Measurements from ENCODE around the gene ENAM. TPM values are rescaled to one million over a fixed set of nuclear protein-coding genes. Genes with fewer than 3 reads are reported as not detected.
"Not testable (repeated sequence)": the region's sequence is repeated elsewhere in the genome, so short reads cannot be mapped to it uniquely, and the experiment has no call there.

Gene ENAM
- total RNA-seq, 1 donor from 2014 or later = 3.5 TPM

DNA sequence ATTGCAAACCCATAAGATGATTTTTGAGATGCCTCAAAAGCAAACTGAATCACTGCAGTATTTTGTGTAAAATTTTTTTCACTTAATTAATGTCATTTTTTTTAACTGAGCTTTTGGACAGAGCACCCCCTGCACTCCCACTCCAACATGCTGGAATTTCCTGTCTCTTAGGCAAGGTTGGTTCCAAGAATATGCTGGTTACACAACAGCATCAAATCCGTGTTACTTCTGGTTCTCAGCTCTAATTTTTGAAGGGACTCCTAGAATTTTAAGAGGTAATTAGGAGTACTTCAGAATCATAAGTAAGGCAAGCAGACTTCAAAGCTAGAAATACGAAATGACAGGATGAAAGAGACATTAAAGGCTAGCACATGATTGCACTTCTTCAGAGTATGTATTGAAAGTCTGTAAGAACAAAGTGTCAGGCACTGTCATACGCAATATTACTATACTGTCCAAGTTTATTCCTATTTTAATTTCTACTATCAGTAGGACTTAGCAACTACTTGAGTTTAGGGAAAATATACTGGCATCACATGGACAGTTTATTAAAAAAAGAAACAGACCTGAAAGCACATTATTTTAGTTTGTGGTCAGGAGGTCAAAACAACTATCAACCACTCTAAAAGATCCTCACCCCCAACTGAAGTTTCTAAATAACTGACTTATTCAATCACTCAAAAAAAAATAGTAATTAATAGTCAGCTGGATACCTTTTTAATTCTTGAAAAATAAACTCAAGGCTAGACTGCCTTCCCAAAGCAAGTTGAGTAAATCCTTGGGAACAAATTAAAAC lies 39.4 kb downstream of the ENAM start:
- intact Hi-C loops (cut with DNase I) = no loop called here
- no peak for ATAC-seq
- DNase-seq (ENCODE audit: missing footprints) = no peak

DNA sequence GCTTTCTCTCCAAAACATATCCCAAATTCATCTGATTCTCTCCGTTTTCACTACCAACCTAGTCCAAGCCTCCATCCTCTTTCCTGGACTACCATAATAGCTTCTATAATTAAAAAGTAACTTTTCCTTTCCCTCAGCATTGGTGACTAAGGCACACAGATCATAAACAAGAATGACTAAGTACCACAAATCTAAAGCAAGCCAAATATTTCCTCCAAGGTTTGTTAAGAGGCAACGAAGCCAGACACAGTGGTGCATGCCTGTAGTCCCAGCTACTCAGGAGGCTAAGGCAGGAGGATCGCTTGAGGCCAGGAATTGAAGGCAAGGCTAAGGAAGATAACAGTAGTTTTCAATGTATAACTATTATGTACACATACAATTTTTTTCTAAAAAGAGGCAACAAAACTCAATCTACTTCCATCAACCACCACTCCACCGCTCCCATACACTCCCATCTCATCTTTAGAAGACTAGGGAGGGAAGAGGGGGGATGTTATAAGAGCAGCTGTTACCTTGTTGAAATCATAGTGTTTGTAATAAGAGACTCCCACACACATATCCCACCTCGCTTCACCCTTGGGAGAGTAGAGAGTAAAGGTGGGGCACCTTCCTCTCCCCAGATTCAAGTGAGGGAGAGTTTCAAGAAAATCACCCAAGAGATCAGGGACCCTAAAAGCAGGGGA lies 41.9 kb downstream of the ENAM start:
- DNase-seq (ENCODE audit: missing footprints) (no peak), ATAC-seq (no peak)
- intact Hi-C loops (cut with DNase I) = no loop called here

DNA sequence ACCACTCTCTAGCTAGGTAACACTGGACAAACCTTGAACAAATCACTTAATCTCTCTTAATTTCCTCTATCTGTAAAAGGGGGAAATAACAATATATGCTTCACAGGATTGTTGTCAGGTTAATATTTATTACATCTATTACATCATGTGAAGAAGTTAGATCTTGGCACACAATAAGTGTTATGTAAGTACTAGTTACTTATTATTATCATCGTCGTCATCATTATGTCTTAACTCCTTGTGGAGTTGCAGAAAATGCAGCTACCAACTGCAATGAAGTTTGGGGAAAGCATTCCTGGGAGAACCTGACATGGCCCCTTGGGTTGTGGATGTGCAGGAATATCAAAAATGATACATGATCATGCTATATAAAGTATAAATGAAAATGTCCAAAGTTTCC lies 42.5 kb downstream of the ENAM start:
- ATAC-seq = no peak
- no peak for DNase-seq (ENCODE audit: missing footprints)
- intact Hi-C loops (cut with DNase I) = no loop called here

DNA sequence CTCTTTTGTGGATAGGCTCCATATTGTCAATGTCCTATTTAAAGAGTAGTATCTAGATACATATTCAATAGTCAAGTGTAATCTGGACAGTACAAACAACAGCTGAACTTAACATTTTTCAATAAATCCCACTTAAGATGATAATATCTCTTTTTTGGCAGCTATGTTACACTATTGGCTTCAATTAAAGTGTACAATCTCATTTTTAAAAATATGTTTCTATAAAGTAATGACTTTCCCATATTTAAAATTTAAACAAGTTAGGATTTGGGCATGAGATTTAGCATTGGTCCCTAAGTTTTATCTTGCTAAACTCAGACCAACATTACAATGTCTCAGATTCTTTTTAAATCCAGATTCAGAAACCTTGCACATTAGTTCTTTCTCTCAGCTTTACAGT lies 45.6 kb downstream of the ENAM start:
- no peak for DNase-seq (ENCODE audit: missing footprints)
- no peak for ATAC-seq
- intact Hi-C loops (cut with DNase I) = no loop called here

DNA sequence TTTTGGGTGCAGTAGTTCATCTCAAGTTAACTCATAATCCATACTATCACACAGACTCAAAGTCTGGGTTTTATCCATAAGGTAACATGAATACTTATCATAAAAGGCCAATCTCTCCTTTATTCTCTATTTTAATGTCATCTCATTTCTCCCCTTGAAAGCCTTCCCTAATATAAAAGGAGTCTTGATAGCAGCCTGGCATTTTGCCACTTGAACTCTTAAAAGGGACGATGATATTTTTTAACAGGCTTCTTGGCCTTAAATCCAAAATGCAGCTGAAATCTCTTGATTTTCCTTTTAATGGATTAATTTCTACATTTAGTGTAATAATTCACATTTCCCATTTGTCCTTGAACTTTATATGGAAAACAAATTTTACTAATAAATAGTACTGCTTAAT lies 46.2 kb downstream of the ENAM start:
- ATAC-seq = no peak
- intact Hi-C loops (cut with DNase I) = no loop called here
- DNase-seq (ENCODE audit: missing footprints) = no peak

DNA sequence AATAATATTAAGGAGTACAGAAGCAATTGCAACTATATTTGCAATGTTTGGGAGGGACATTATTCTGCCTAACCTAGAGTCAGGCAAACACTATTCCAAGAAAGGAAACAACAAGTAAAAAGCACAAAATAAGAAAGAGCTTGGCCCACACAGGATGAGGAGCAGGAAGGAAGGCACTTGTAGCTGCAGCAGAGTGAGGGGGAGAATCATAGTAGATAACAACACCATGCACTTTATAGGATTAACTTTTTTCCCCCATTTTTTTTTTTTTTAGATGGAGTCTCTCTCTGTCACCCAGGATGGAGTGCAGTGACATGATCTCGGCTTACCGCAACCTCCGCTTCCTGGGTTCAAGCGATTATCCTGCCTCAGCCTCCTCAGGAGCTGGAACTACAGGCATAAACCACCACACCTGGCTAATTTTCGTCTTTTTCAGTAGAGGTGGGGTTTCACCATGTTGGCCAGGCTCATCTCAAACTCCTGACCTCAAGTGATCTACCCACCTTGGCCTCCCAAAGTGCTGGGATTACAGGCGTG lies 48.1 kb downstream of the ENAM start:
- DNase-seq (ENCODE audit: missing footprints) (no peak), ATAC-seq (no peak)
- intact Hi-C loops (cut with DNase I) = no loop called here

DNA sequence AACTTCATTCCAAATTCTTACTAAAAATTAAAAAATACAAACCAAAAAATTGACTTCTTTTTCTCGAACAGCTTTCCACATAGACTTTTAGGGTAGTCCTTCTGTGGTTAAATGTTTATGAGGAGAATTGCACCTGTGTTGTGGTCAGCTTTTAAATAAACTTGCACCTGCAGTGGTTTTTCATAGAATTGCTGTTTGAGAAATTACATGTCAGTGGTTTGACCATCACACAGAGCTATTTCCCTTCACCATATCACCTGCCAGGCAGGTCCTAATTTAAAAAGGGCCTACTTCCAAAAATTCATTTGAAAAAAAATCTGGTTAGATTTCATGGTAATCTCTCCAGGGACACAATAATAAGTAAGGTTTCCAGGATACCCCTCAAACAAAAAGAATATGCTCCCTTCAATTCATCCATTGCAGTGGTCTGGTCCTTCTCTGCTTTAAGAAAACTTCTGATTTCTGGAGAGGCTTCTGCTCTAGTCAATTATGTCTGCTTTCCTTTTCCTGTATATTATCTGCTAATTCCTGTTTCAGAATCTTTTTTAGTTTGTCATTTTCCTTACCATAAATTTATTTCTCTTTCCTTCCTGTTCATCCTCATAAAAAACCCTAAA lies 49.9 kb downstream of the ENAM start:
- intact Hi-C loops (cut with DNase I) = no loop called here
- DNase-seq (ENCODE audit: missing footprints) (no peak), ATAC-seq (no peak)

DNA sequence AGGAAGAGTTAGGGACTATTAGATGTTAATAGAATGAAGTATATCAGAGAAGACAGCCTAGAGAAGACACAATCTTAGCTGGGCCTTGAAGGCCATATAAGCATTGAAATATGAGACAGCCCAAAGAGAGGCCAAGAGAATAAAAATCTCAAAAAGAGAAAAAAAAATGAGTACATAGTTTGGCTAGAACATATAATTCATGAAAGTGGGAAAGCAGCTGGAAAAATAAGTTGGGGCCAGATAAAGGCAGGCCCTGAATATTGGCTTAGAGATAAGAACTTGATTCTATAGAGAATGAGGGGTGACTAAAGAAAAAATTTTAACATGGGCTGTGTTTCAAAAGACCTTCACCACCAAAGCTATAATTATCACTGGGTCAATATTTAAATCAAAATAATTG lies 52.4 kb downstream of the ENAM start:
- intact Hi-C loops (cut with DNase I) = no loop called here
- ATAC-seq = no peak

DNA sequence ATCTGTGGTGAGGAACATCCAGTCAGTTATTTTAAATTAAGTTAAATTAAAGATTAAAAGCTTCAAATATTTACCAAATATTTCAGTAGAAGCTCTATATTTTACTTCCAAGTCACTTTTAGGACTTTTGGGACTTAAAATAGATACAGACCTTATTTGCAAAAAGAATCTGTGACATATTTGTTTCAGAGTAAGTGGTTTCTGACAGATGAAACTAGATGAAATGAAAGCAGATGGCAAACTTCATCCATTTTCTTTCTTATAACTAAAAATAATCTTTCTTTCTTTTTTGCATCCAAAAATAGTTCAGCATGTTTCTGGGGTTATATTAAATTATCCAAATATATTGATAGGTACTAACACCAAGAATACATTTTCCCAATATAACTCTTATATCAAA lies 53.2 kb downstream of the ENAM start:
- intact Hi-C loops (cut with DNase I) = no loop called here
- ATAC-seq (no peak), DNase-seq (ENCODE audit: missing footprints) (no peak)

More for the DNA sequence above, 52.4 kb downstream of the ENAM start:
- no peak for DNase-seq (ENCODE audit: missing footprints)

DNA sequence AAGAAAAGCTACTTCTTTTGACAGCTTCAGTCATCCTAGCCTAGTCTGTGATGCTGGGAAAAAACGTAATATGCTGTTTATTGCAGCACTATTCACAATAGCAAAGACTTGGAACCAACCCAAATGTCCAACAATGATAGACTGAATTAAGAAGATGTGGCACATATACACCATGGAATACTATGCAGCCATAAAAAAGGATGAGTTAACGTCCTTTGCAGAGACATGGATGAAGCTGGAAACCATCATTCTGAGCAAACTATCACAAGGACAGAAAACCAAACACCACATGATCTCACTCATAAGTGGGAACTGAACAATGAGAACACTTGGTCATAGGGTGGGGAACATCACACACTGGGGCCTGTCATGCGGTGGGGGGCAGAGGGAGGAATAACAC lies 53.6 kb downstream of the ENAM start:
- DNase-seq (ENCODE audit: missing footprints); ATAC-seq; intact Hi-C loops (cut with DNase I): not testable (repeated sequence)

DNA sequence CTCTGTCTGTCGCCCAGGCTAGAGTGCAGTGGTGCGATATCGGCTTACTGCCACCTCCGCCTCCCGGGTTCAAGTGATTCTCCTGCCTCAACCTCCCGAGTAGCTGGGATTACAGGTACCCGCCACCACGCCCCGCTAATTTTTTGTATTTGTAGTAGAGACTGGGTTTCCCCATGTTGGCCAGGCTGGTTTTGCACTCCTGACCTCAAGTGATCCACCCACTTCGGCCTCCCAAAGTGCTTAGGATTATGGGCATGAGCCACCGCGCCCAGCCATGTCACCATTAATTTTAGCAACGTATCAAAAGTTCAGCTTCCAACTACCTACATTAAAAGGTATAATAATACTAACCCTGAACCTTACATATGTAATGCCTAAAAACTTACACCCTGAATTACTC lies 58.8 kb downstream of the ENAM start:
- ATAC-seq = no peak
- intact Hi-C loops (cut with DNase I) = no loop called here

DNA sequence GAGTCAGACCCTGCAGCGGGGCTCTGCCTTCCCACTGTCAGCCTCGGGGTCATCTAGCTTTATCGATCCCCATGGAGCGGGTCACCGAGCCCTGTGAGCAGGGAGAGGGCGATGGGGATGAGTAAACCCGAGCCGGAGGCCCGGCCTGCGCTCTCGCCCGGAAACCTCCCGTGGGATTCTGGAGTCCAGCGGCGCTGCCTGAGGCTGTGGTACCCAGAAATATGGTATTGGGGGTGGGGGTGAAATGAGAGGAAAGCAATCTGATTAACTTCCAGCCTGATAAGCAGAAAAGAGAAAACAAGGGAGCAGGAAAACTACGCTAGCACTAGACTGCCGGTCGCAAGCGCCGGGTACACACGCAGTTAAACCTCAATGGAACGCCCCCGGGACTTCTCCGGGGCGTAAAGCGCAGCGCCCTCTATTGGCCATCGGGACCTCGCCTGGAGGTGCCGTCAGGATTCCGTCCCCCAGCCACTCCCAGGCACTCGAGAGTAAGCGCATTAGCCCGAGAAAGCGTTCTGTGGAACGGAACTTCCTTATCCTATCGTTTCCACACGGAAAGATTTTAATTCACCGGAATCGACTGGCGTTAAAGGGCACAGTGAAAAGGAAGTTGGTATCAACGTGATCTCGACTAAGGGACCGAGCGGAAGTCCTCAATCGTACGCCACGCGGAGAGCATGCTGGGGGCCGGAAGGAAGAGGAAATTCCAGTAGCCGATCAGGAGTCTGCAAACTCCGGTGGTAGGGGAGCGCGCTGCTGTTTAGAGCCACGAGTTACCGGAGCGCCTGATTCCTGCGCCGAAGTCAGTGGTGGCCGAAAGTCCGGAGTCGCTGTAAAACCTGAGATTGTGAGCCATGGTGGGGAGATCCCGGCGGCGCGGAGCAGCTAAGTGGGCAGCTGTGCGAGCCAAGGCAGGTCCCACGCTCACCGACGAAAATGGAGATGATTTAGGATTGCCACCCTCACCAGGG lies 59.6 kb downstream of the ENAM start, which contains the start of gene UTP3:
TSS of gene UTP3 (plus strand) at position 712 of the 974 bp plus-strand sequence. CDS start at position 858, 146 bp downstream.
- intact Hi-C loops (cut with DNase I) = loop anchor here (1.0 to 2.0 kb wide), 3 partner anchors 16 to 215 kb away; partner anchors contain the start of genes GRSF1 and MOB1B
- peak; percentile 95 for DNase-seq (ENCODE audit: missing footprints)
- ATAC-seq = peak; percentile 98

More for the DNA sequence above, 58.8 kb downstream of the ENAM start:
- no peak for DNase-seq (ENCODE audit: missing footprints)

DNA sequence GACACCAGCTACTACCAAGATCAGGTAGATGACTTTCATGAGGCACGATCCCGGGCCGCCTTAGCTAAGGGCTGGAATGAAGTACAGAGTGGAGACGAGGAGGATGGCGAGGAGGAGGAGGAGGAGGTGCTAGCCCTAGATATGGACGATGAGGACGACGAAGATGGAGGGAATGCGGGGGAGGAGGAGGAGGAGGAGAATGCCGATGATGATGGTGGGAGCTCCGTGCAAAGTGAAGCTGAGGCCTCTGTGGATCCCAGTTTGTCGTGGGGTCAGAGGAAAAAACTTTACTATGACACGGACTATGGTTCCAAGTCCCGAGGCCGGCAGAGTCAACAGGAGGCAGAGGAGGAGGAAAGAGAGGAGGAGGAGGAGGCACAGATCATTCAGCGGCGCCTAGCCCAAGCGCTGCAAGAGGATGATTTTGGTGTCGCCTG lies 60.3 kb downstream of the ENAM start:
- intact Hi-C loops (cut with DNase I) = loop anchor here (1.0 to 2.0 kb wide), 3 partner anchors 15 to 214 kb away; partner anchors contain the start of genes GRSF1 and MOB1B
- ATAC-seq (no peak), DNase-seq (ENCODE audit: missing footprints) (no peak)

DNA sequence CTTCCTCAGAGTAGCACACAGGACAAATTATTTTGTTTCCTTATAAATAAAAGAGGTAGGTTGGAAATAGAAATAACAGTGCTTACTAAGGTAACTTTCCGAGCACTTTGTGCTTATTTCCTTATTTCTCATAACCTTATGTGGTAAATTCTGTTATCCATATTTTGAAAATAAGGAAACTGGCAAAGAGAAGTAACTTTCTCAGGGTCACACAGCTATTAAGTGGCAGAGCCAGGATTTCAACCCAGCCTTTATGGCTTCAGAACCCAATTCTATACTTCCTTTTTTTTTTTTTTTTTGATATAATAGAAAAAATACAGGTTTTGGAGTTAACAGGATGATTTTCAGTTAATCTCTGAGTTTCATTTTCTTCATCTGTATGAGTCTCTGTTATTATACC lies 63.1 kb downstream of the ENAM start:
- intact Hi-C loops (cut with DNase I) = no loop called here
- ATAC-seq (no peak), DNase-seq (ENCODE audit: missing footprints) (no peak)

DNA sequence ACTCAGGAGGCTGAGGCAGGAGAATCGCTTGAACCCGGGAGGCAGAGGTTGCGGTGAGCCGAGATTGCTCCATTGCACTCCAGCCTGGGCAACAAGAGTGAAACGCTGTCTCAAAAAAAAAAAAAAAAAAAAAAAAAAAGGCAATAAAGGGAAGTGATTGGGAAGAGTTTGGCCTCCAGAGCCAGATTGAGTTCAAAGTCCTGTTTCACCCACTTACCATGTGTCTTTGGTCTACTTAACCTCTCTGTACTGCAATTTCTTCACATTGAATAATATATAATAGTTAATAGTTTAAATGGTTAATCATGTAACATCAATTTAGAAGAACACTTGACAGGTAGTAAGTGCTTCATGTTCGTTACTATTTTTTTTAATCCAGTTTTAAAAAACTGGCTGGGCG lies 66.1 kb downstream of the ENAM start:
- intact Hi-C loops (cut with DNase I); ATAC-seq; DNase-seq (ENCODE audit: missing footprints): not testable (repeated sequence)

Measured in Right ventricle myocardium inferior (tissue), 1 donor.